Immature natural killer cell (primary cell): ENCODE results near the gene SRGAP3. TPM values are rescaled to one million over a fixed set of nuclear protein-coding genes. Genes with fewer than 3 reads are reported as not detected.

Experiments
- DNase-seq, 3 donors: peaks; one replicate each; pipeline ENCODE4 v3.0.0; 2022; ENCODE audit warnings: mixed read lengths in 1 of 3
- H3K27ac Mint-ChIP-seq, 6 donors: one replicate each; pipeline ENCODE4 v1.8.0; 2020; ENCODE audit warnings: mixed read lengths in 6 of 6, mild to moderate bottlenecking in 5 of 6, inconsistent platforms in 4 of 6, moderate library complexity in 3 of 6
- H3K27me3 Mint-ChIP-seq, 3 donors: one replicate each; pipeline ENCODE4 v1.8.0; 2020 to 2021; ENCODE audit warnings: low read depth in 3 of 3, mild to moderate bottlenecking in 3 of 3, mixed read lengths in 3 of 3, moderate library complexity in 3 of 3, inconsistent platforms in 1 of 3
- H3K36me3 Mint-ChIP-seq, 3 donors: one replicate each; pipeline ENCODE4 v1.8.0; 2020; ENCODE audit warnings: mixed read lengths in 3 of 3, inconsistent platforms in 2 of 3, mild to moderate bottlenecking in 2 of 3
- H3K4me1 Mint-ChIP-seq, 2 donors: one replicate each; pipeline ENCODE4 v1.8.0; 2020; ENCODE audit warnings: inconsistent platforms in 2 of 2, mild to moderate bottlenecking in 2 of 2, mixed read lengths in 2 of 2, moderate library complexity in 1 of 2
- H3K4me3 Mint-ChIP-seq, 5 donors: one replicate each; pipeline ENCODE4 v1.8.0; 2020; ENCODE audit warnings: mild to moderate bottlenecking in 5 of 5, mixed read lengths in 5 of 5, inconsistent platforms in 3 of 5, moderate library complexity in 3 of 5
- H3K9me3 Mint-ChIP-seq, 6 donors: one replicate each; pipeline ENCODE4 v1.8.0; 2020; ENCODE audit warnings: mild to moderate bottlenecking in 6 of 6, mixed read lengths in 6 of 6, inconsistent platforms in 4 of 6, moderate library complexity in 3 of 6
- polyA plus RNA-seq, 3 donors: library from polyadenylated mRNA; unstranded; fragments of 300-500 nt; fragmentation: Illumina TruSeq; gene quantifications; one replicate each; pipeline ENCODE4 v1.2.3, GENCODE V29; 2021

SRGAP3 gene
- polyA plus RNA-seq, 3 donors from 2014 or later, result 0.29 to 0.99 TPM; not detected in 1

DNA sequence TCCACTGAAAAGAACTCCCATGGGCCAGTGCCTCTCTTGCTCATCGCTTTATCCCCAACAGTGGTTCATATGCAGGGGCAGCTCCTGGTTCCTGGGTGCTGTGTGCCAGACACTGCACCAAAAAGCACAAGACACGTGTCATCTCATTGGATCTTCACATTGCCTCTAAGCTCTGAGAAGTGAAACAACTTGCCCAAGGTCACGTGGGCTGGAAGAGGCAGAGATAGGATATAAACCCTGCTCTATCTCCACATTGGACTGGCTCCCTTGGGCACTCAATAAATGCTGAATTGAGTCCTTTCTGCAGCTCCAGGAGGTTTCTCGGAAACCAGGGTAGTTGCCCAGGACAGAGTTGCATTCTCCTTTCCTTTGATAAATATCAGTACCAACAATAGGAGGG is 88.1 kb downstream of the SRGAP3 start:
- no peak overlapping the region for H3K4me3 Mint-ChIP-seq
- H3K36me3 Mint-ChIP-seq, result no peaks in the 10 kb centered on the region
- DNase-seq, result no peak
- H3K27me3 Mint-ChIP-seq, result peaks cover 0 to 2% (median 2%) of the 10 kb centered on the region in 3 donors
- H3K4me1 Mint-ChIP-seq, result no peaks in the 10 kb centered on the region
- H3K27ac Mint-ChIP-seq, result no peak overlapping the region
- H3K9me3 Mint-ChIP-seq, result no peaks in the 10 kb centered on the region

DNA sequence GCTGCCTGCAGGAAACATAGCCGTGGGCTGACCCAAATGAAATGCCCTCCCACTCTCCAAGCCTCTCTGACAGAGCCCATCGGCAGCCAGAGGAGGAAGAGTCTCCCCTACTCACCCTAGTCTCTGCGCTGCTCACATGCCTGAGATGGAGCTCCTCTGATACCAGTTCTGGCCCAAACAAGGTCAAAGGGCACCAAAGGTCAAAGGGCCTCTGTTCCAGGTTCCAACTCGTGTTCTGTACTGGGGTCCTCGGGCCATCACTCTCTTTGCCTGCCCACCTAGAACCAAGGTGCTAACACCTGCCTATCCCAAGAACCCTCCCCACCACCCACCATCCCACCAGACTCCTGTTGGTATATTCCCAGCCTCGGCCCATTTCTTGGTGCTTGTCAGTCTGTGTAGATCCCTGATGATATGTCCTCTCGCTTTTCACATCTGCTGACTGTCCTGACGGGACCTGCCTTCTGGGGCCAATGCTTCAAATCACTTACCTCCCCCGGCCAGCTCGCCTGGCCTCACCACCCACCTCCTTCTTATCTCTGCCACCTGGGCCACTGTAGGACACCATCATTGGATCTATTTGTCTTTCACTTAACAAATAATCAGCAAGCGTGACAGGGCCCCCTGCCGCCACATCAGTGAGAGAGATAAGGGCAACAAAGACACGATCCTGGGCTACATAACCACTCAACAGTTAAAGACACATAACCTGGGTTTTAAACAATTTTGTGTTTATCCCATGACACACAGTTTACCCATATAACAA is 90.4 kb downstream of the SRGAP3 start:
- H3K9me3 Mint-ChIP-seq, result no peaks in the 10 kb centered on the region
- H3K36me3 Mint-ChIP-seq, result no peaks in the 10 kb centered on the region
- no peak overlapping the region for H3K4me3 Mint-ChIP-seq
- peaks cover 2 to 3% (median 2%) of the 10 kb centered on the region in 3 donors for H3K27me3 Mint-ChIP-seq
- no peaks in the 10 kb centered on the region for H3K4me1 Mint-ChIP-seq
- no peak for DNase-seq
- H3K27ac Mint-ChIP-seq, result no peak overlapping the region

DNA sequence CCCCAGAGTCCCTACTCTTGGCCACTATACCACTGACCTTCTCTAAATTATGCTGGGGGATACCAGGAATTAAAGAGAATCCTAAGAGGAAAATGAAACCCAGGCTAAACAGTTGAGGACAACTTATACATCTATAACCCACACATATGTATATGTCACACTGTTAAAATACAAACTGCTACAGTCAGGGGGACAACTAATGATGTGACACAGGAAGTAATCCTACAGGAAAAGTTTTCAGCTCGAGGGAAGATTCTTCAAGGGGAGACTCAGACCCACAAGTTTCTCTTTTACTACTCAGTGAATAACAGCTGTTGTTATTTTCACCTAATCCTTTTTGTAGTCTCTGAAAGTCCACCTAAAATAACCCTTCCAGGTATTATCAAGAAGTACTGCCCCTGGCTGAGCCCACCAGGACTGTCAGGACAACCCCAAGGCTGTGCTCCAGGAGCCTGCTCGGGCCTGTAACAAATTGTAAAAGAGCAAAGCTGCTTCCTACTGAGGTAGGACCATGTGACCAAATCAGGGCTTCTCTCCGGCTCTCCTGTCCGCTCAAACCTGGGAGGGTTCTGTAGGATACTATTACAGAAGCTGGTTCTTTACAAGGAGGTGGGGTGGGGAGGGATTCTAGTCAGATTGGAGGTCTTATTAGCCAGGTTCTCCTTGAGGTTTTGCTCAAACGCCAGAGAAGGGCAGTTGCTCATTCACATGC is 91.6 kb downstream of the SRGAP3 start:
- H3K27me3 Mint-ChIP-seq, result peaks cover 2 to 4% (median 2%) of the 10 kb centered on the region in 3 donors
- H3K9me3 Mint-ChIP-seq, result no peaks in the 10 kb centered on the region
- H3K27ac Mint-ChIP-seq, result no peak overlapping the region
- no peaks in the 10 kb centered on the region for H3K4me1 Mint-ChIP-seq
- no peak overlapping the region for H3K4me3 Mint-ChIP-seq
- no peaks in the 10 kb centered on the region for H3K36me3 Mint-ChIP-seq
- DNase-seq, result no peak

DNA sequence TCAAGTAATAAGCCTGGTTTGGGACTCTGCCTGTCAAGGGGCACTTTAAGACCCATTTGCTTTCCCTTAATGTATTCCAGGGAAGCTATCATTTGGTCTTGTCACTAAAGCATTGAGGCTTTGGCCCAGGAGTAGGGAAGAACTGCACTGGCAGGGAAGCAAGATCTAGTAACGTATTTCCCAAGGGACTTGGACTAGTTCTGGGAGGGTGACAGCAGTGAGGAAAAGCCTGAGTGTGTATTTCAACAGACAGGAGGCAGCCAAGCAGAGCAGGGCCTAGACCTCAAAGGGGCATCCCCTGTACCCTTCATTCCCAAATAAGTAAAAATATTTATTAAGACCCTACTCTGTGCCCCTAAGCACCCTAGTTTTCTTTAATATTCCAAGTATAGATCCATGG is 92.8 kb downstream of the SRGAP3 start:
- Mint-ChIP-seq H3K4me1 (no peaks in the 10 kb centered on the region), H3K27ac (no peak overlapping the region), H3K27me3 (peaks cover 2 to 4% (median 2%) of the 10 kb centered on the region in 3 donors), H3K4me3 (no peak overlapping the region), H3K36me3 (peaks cover 0 to 4% (median 0%) of the 10 kb centered on the region in 3 donors), H3K9me3 (peaks cover 0 to 3% (median 0%) of the 10 kb centered on the region in 6 donors)
- DNase-seq, result no peak

DNA sequence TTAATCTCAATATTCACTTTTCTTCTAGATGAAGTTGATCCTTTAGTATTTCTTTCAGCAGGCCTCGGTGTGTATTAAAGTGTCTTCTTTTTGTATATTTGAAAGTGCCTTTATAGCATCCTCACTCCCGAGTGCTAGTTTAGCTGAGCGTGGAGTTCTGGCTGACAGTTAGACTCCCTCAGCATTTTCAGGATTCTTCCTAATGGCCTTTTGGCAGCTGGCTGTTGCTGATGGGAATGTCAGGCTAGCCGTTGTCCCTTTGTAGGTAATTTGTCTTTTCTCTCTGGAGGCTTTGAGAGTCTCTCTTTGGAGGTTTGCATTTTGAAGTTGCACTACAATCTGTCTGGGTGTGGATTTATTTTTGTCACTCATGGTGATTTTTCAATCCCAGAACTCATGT is 94.4 kb downstream of the SRGAP3 start:
- Mint-ChIP-seq H3K4me3 (no peak overlapping the region), H3K27me3 (peaks cover 2 to 6% (median 4%) of the 10 kb centered on the region in 3 donors), H3K9me3 (peaks cover 0 to 10% (median 8%) of the 10 kb centered on the region in 6 donors)

DNA sequence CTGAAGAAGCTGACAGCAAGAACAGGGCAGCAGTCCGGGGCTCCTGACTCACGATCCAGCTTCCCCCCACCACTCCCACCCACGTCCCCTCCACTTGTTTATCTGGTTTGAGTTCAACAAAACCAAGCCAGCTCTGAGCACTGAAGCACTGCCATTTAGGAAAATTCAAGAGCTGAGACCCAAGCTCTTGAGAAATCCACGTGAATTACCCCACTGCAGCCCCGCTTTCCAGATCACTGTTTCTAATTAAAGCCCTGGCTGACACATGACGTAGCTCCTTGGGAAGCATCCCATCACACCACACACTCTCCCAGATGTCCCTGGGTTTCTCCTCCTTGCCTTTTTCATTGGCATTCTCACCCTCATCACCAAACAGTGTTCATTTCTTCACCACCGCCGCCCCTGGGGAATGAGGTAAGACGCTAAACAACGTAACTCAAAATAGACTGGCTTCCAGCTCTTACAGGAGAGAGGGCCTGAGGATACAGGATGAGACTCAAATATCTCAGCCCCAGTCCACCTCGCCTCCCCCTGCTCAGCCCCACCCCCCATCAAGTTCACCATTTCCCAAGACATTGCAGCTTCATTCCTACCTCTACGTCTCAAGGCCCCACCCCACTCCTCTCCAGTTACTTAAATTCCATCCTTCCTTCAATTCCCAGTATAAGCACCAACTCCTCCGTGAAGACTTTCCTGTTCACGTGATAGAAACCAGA is 95.4 kb downstream of the SRGAP3 start:
- H3K36me3 Mint-ChIP-seq, result peaks cover 8 to 14% (median 12%) of the 10 kb centered on the region in 3 donors
- peaks cover 2 to 4% (median 4%) of the 10 kb centered on the region in 3 donors for H3K27me3 Mint-ChIP-seq
- no peak overlapping the region for H3K27ac Mint-ChIP-seq
- peaks cover 0 to 10% (median 8%) of the 10 kb centered on the region in 6 donors for H3K9me3 Mint-ChIP-seq
- H3K4me3 Mint-ChIP-seq, result no peak overlapping the region
- no peak for DNase-seq
- no peaks in the 10 kb centered on the region for H3K4me1 Mint-ChIP-seq

More for the DNA sequence above, 94.4 kb downstream of the SRGAP3 start:
- Mint-ChIP-seq H3K36me3 (peaks cover 8 to 12% (median 11%) of the 10 kb centered on the region in 3 donors), H3K27ac (no peak overlapping the region), H3K4me1 (no peaks in the 10 kb centered on the region)
- no peak for DNase-seq

DNA sequence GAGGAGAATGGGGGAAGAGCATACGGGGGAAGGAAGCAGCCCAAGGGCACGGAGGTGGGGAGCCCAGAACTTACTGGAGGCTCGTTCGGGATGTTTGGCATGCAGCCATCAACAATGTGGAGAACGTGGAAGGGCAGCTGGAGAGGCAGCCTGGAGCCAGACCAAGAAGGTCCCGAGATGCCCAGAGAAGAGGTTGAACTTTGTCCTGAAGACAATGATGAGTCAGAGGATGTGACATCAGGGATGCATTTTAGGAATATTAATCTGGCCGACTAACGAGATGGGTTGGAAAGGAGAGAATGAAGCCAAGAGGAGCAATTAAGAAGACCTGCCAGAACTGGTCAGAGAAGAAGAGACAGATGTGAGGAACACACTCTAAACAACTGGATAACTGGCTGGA is 98.2 kb downstream of the SRGAP3 start:
- DNase-seq, result no peak
- H3K4me1 Mint-ChIP-seq, result peaks cover 5 to 10% of the 10 kb centered on the region in 2 donors
- H3K4me3 Mint-ChIP-seq, result no peak overlapping the region
- H3K9me3 Mint-ChIP-seq, result peaks cover 0 to 10% (median 8%) of the 10 kb centered on the region in 6 donors
- H3K27ac Mint-ChIP-seq, result no peak overlapping the region
- H3K27me3 Mint-ChIP-seq, result peaks cover 2 to 6% (median 4%) of the 10 kb centered on the region in 3 donors
- H3K36me3 Mint-ChIP-seq, result peaks cover 8 to 14% (median 12%) of the 10 kb centered on the region in 3 donors

DNA sequence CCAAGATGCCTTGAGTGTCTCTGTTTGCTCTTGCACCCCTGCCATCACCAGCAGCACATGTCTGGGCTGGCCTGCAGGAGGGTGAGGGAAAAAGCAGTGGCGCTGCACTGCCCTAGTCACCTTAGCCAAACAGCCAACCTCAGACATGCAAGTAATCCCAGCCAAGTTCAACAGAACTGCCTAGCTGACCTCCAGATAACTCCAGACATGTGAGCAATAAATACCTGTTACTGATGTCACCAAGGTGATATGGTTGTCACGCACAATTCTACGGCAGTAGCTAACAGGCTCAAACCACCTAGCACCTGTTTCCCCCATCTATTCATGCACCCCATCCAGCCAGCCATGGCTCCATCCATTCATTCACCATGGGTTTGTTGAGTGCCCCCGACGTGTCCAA is 99.9 kb downstream of the SRGAP3 start:
- peaks cover 5 to 10% of the 10 kb centered on the region in 2 donors for H3K4me1 Mint-ChIP-seq

DNA sequence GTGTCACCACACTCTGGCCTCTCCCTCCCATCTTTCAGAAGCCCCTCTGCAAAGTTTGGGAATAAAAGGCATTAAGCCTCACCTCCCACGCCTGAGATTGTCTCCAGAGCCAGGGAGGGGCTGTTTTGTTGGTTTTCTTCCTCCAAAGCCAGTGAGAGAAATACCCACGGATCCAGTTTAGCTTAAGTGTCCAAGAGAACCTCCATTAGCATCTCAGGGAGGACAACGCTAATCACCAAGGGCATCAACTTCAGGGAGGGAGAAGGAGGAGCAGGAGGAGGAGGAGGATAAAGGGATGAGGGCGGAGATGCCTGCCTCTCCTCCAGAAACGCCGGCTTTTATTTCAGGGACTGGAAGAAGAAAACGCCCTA is 101.6 kb downstream of the SRGAP3 start:
- Mint-ChIP-seq H3K27me3 (peaks cover 0 to 11% (median 9%) of the 10 kb centered on the region in 3 donors), H3K27ac (no peak overlapping the region), H3K4me1 (peaks cover 5 to 10% of the 10 kb centered on the region in 2 donors), H3K9me3 (peaks cover 0 to 10% (median 8%) of the 10 kb centered on the region in 6 donors), H3K36me3 (peaks cover 8 to 14% (median 12%) of the 10 kb centered on the region in 3 donors), H3K4me3 (no peak overlapping the region)
- DNase-seq, result no peak

More for the DNA sequence above, 99.9 kb downstream of the SRGAP3 start:
- H3K36me3 Mint-ChIP-seq, result peaks cover 8 to 14% (median 12%) of the 10 kb centered on the region in 3 donors
- H3K4me3 Mint-ChIP-seq, result no peak overlapping the region
- H3K9me3 Mint-ChIP-seq, result peaks cover 0 to 10% (median 8%) of the 10 kb centered on the region in 6 donors
- no peak for DNase-seq
- H3K27ac Mint-ChIP-seq, result no peak overlapping the region
- H3K27me3 Mint-ChIP-seq, result peaks cover 0 to 11% (median 7%) of the 10 kb centered on the region in 3 donors

DNA sequence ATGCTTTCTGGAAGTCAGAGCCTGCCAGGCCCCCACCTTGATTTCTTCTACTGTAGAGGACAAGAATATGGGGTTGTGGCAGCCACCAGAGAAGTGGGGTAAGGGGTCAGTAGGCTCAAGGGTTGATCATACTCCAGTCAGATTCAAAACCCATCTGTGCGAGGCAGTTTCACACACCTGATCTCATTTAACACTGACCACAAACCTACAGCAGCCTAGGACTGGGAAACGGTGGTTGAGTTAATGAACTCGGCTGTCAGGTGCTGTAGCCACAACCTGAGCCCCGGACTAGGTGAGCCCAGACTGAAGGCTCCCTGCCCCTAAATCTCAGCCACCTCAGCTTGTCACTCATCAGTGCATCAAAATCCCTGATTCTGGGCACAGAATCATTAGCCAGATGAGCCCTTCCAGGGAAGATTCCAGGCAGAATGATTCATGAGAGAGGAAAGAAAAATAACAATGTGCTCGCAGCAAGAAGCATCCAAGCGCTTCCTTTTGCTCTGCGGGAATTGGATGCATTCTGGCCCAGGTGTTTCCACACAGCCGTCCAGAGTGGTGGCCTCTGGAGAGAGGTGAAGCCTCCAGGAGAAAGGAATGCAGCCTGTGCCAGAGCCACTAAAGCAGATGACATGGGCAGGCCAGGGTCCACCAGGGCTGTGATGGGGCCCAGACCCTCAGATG is 102.1 kb downstream of the SRGAP3 start:
- Mint-ChIP-seq H3K27ac (no peak overlapping the region), H3K27me3 (peaks cover 0 to 11% (median 9%) of the 10 kb centered on the region in 3 donors), H3K9me3 (peaks cover 0 to 10% (median 8%) of the 10 kb centered on the region in 6 donors), H3K4me1 (peaks cover 5 to 10% of the 10 kb centered on the region in 2 donors), H3K36me3 (peaks cover 8 to 14% (median 12%) of the 10 kb centered on the region in 3 donors), H3K4me3 (no peak overlapping the region)
- DNase-seq, result no peak

DNA sequence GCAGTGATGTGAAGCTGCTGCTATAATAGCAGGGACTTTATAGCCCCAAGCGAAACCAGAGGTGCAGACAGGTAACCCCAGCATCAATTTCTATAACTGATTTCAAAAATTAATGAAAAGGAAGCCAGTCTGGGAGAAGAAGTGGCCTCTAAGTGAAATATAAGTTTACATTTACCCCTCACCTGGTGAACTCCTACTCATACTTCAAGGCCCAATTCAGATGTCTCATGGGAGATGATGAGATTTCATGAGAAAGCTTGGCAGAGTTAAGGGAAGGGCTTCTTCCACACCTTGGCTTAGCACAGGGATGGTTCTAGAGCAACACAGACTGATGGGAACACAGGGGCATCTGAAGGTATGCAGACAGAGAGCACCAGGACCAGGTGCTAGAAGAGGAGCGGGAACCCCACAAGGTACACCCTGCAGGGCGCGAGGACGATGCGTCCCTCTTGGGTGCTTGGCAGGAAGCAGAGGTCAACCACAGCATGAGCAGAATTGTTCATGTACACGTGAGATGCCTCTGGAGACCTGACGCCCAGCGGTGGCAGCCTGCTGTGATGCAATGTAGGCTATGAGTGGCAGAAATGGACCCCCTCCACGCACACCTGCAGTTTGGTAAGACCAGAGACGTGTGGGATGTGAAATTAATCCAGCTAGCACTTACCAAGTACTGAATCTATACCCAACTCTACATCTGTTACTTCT is 102.9 kb downstream of the SRGAP3 start:
- Mint-ChIP-seq H3K9me3 (peaks cover 0 to 9% (median 8%) of the 10 kb centered on the region in 6 donors), H3K27ac (no peak overlapping the region), H3K27me3 (peaks cover 0 to 11% (median 9%) of the 10 kb centered on the region in 3 donors), H3K4me3 (no peak overlapping the region), H3K36me3 (peaks cover 8 to 14% (median 8%) of the 10 kb centered on the region in 3 donors), H3K4me1 (peaks cover 5 to 10% of the 10 kb centered on the region in 2 donors)
- peak; percentile 7 to 15 (median 10) for DNase-seq

DNA sequence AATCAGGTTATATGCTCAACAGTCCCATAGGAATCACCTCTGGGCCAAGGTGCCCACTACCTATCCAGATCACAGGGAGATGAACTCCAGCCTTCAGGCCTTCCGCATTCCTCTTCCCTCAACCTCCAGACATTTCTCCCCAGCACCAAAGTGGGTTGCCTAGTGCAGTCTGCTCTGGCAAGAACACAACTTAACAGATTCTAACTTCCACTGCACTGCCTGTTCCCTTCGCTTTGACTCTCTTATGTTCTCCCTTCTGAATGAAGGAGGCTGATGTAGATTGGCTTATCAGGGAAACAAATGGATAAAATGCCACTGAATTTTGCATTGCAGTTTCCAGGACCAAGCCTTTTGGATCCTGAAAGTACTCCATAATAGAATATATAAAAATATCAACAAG is 106.3 kb downstream of the SRGAP3 start:
- H3K4me1 Mint-ChIP-seq, result peaks cover 5 to 10% of the 10 kb centered on the region in 2 donors
- peaks cover 0 to 4% (median 0%) of the 10 kb centered on the region in 3 donors for H3K36me3 Mint-ChIP-seq
- H3K9me3 Mint-ChIP-seq, result no peaks in the 10 kb centered on the region
- peaks cover 0 to 9% (median 9%) of the 10 kb centered on the region in 3 donors for H3K27me3 Mint-ChIP-seq
- no peak for DNase-seq
- H3K27ac Mint-ChIP-seq, result no peak overlapping the region
- no peak overlapping the region for H3K4me3 Mint-ChIP-seq
